ENCODE data around the gene HINT3.

DNA sequence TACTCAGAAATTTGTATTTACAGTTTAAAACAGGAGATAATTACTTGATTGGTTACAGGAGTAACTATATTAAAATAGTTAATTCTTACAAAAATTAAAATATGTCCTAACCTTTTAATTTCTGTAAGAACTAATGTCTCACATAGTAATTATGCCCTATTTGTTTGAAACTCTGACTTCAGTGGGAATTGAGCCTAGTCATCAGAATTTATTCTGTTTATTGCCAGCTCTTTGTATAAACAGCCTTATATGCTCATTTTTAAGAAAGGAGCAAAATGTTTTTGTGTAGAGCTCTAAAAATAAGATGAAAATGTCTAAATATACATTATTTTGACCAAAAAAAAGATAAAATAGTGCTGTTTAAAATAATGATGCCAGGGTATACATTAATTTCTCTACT, 51.2 kb downstream of the HINT3 start:
- TF ChIP-seq, protein P1, sequence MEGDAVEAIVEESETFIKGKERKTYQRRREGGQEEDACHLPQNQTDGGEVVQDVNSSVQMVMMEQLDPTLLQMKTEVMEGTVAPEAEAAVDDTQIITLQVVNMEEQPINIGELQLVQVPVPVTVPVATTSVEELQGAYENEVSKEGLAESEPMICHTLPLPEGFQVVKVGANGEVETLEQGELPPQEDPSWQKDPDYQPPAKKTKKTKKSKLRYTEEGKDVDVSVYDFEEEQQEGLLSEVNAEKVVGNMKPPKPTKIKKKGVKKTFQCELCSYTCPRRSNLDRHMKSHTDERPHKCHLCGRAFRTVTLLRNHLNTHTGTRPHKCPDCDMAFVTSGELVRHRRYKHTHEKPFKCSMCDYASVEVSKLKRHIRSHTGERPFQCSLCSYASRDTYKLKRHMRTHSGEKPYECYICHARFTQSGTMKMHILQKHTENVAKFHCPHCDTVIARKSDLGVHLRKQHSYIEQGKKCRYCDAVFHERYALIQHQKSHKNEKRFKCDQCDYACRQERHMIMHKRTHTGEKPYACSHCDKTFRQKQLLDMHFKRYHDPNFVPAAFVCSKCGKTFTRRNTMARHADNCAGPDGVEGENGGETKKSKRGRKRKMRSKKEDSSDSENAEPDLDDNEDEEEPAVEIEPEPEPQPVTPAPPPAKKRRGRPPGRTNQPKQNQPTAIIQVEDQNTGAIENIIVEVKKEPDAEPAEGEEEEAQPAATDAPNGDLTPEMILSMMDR (optimal IDR thresholded peaks at IDR 0.05 in 1 of 3, IDR thresholded peaks at IDR 0.05 in 1 of 3, conservative IDR thresholded peaks at IDR 0.05 in 1 of 3; ENCODE audit: extremely low read depth in 1 of 3, insufficient read depth in 2 of 3, low read length in 3 of 3), result no peak
- no peak for TF ChIP-seq EZH2 (IDR thresholded peaks at IDR 0.05; ENCODE audit: low read length)

Data from keratinocyte (primary cell).